ENCODE results near the gene NAA35. TPM values are rescaled to one million over a fixed set of nuclear protein-coding genes. Genes with fewer than 3 reads are reported as not detected.

The NAA35 gene
- 24.8 to 29.8 TPM (median 26.2 TPM) in 5 replicates for total RNA-seq (2022; extraction: Qiagen RNA extraction)

DNA sequence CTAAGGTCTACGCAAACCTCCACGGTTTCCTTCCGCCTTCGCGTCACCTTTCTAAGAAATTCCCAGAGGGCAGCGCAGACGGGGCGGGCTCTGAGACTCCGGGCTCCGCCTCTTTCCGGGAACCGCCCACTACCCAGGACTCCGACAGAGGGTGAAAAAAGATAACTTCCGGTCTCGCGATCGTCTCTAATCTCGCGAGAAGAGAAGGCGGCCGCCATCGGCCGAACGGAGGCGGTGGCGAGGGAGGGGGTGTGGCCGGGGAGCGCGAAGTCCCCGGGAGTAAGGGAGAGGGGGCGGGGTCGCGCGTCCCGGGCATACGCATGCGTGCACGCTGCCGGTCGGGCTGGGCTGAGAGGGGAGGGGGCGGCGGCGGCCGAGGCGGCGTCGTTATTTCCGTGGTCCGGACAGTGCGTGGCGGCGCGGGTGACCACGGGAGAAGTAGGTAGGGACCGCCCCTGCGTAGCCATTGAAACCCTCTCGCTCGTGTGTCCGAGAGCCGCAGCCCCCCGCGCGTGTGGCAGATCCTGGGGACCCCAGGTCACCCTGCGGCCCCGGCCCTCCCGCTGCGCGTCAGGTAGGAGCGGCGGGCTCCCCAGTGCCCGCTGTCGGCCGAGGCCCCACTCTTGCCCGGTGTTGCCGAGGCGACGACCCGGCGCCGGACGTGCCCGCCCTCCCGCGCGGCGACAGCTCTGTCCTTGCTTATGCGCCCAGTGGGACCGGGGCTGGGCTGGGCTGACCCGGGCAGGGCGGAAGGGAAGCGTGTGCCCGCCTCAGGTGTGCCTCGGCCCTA is at the start of gene NAA35:
Gene NAA35, plus strand, starts transcription at position 315 of the 790 bp plus-strand sequence. CDS start 1,014 bp downstream, outside the sequence.

Other genes starting within 250 kb of the NAA35 start
- 6.5 to 9.9 TPM (median 8.0 TPM) in 5 replicates for gene AGTPBP1, start 199.2 kb upstream of the NAA35 start, total RNA-seq (2022; extraction: Qiagen RNA extraction)
- 106 to 123 TPM (median 114 TPM) in 5 replicates for gene GOLM1, start 158.4 kb downstream of the NAA35 start, total RNA-seq (2022; extraction: Qiagen RNA extraction)